DND-41 (cell line): ENCODE data around the gene RIPOR3.

Experiments used
- EZH2 ChIP-seq: IDR thresholded peaks from 3 replicates; pipeline ENCODE4 v1.6.1; 2012; ENCODE audit warnings: borderline replicate concordance, low read depth, mild to moderate bottlenecking, moderate library complexity, low read length, inconsistent platforms; ENCODE audit not compliant: severe bottlenecking
- TF ChIP-seq, protein P1 (sequence below): IDR thresholded peaks from 2 replicates; pipeline ENCODE4 v1.5.1; 2012; ENCODE audit warnings: borderline replicate concordance, low read length, moderate library complexity, mild to moderate bottlenecking; ENCODE audit not compliant: poor library complexity, severe bottlenecking; ENCODE audit errors: extremely low read depth

DNA sequence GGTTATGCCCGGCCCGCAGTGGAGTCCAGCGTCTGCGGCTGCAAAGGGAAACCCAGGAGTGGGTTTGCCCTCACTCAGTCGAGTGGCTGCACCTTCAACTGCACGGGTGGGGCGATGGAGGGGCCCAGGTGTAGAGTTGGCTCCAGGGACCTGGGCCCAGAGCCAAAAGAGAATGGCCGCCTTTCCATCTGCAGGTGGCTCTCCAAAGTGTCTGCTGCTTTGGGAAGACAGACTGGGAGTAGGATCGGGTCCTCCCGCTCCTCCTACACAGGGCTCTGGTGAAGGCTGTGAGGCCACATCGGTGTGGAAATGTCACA, 101.0 kb downstream of the RIPOR3 start:
- TF ChIP-seq, protein P1, sequence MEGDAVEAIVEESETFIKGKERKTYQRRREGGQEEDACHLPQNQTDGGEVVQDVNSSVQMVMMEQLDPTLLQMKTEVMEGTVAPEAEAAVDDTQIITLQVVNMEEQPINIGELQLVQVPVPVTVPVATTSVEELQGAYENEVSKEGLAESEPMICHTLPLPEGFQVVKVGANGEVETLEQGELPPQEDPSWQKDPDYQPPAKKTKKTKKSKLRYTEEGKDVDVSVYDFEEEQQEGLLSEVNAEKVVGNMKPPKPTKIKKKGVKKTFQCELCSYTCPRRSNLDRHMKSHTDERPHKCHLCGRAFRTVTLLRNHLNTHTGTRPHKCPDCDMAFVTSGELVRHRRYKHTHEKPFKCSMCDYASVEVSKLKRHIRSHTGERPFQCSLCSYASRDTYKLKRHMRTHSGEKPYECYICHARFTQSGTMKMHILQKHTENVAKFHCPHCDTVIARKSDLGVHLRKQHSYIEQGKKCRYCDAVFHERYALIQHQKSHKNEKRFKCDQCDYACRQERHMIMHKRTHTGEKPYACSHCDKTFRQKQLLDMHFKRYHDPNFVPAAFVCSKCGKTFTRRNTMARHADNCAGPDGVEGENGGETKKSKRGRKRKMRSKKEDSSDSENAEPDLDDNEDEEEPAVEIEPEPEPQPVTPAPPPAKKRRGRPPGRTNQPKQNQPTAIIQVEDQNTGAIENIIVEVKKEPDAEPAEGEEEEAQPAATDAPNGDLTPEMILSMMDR: no peak
- no peak for TF ChIP-seq EZH2
